DND-41 (cell line): ENCODE data around the gene RBM23.

Source experiments
- ATAC-seq: fragments of 200-7000 bp; cut with Tn5 transposase; 3 replicates; pipeline ENCODE4 v1.9.1; 2021; ENCODE audit warnings: low read depth; ENCODE audit not compliant: insufficient read depth
- DNase-seq: peaks from one replicate; pipeline ENCODE4 v3.0.0-alpha.2; 2020
- H2AFZ ChIP-seq: 2 replicates; pipeline ENCODE4 v1.6.0; 2012; ENCODE audit warnings: low read depth, low read length
- H3K27ac ChIP-seq: 2 replicates; pipeline ENCODE4 v1.5.1; 2012; ENCODE audit warnings: low read length, inconsistent platforms
- H3K27me3 ChIP-seq: fragments of 200-600 bp; sonication (generic); 2 replicates; pipeline ENCODE4 v1.6.0; 2012; ENCODE audit warnings: low read length, mild to moderate bottlenecking, inconsistent platforms; ENCODE audit not compliant: insufficient read depth, poor library complexity
- H3K36me3 ChIP-seq: 2 replicates; pipeline ENCODE4 v1.5.1; 2012; ENCODE audit warnings: low read length, inconsistent platforms; ENCODE audit not compliant: insufficient read depth
- H3K4me1 ChIP-seq: 2 replicates; pipeline ENCODE4 v1.5.1; 2012; ENCODE audit warnings: mild to moderate bottlenecking, low read length; ENCODE audit not compliant: insufficient read depth
- H3K4me2 ChIP-seq: 2 replicates; pipeline ENCODE4 v1.6.0; 2012; ENCODE audit warnings: mild to moderate bottlenecking, moderate library complexity, low read length, inconsistent platforms; ENCODE audit not compliant: insufficient read depth
- H3K4me3 ChIP-seq, 2 experiments: fragments of 200-600 bp in 1 of 2; shearing (Covaris generic) in 1 of 2; 2 replicates each; pipeline ENCODE4 v1.5.1; 2012 to 2016; ENCODE audit warnings: inconsistent platforms in 2 of 2, low read length in 2 of 2, mild to moderate bottlenecking in 2 of 2, low read depth in 1 of 2, moderate library complexity in 1 of 2
- H3K79me2 ChIP-seq: 2 replicates; pipeline ENCODE4 v1.6.0; 2012; ENCODE audit warnings: low read length, inconsistent platforms; ENCODE audit not compliant: insufficient read depth
- H3K9ac ChIP-seq: 2 replicates; pipeline ENCODE4 v1.6.0; 2012; ENCODE audit warnings: low read depth, mild to moderate bottlenecking, inconsistent platforms, low read length, moderate library complexity
- H3K9me3 ChIP-seq: 2 replicates; pipeline ENCODE4 v1.5.1; 2012; ENCODE audit warnings: low read length, moderate library complexity, mild to moderate bottlenecking, inconsistent platforms; ENCODE audit not compliant: insufficient read depth, severe bottlenecking
- H4K20me1 ChIP-seq: 2 replicates; pipeline ENCODE4 v1.6.0; 2012; ENCODE audit warnings: low read length; ENCODE audit not compliant: insufficient read depth
- EZH2 ChIP-seq: IDR thresholded peaks from 3 replicates; pipeline ENCODE4 v1.6.1; 2012; ENCODE audit warnings: borderline replicate concordance, low read depth, mild to moderate bottlenecking, moderate library complexity, low read length, inconsistent platforms; ENCODE audit not compliant: severe bottlenecking
- TF ChIP-seq, protein P1 (sequence below): IDR thresholded peaks from 2 replicates; pipeline ENCODE4 v1.5.1; 2012; ENCODE audit warnings: borderline replicate concordance, low read length, moderate library complexity, mild to moderate bottlenecking; ENCODE audit not compliant: poor library complexity, severe bottlenecking; ENCODE audit errors: extremely low read depth

Gene RBM23

DNA sequence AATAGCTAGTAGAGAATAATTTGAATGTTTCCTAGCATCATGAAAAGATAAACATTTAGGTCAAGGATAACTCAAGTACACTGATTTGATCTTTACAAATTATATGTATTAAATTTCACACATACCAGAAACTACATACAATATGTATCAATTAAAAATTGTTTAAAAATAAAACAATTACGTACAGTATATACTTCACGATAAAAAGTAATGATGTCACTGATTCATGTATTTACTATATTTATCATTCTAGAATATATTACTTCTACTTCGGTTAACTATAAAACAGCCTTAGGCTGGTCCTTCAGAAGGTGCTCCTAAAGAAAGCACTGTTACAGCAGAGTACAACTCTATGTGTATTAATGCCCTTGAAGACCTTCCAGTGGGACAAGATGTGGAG is 11.5 kb downstream of the RBM23 start:
- H3K36me3 ChIP-seq: peaks cover 90% of the 10 kb centered on the region
- H3K27me3 ChIP-seq: no peaks in the 10 kb centered on the region
- no peak for ATAC-seq

GRCh38 chr14:22906073-22906472 is 12.9 kb downstream of the RBM23 start:
- DNase-seq: no peak
- no peaks in the 10 kb centered on the region for H3K9me3 ChIP-seq
- no peak overlapping the region for H3K4me2 ChIP-seq
- no peak overlapping the region for H3K27ac ChIP-seq
- H3K36me3 ChIP-seq: peaks cover 95% of the 10 kb centered on the region
- H3K27me3 ChIP-seq: no peaks in the 10 kb centered on the region
- H3K4me1 ChIP-seq: no peaks in the 10 kb centered on the region
- H3K4me3 ChIP-seq: no peak overlapping the region
- H3K79me2 ChIP-seq: peaks cover 19% of the 10 kb centered on the region
- TF ChIP-seq, protein P1, sequence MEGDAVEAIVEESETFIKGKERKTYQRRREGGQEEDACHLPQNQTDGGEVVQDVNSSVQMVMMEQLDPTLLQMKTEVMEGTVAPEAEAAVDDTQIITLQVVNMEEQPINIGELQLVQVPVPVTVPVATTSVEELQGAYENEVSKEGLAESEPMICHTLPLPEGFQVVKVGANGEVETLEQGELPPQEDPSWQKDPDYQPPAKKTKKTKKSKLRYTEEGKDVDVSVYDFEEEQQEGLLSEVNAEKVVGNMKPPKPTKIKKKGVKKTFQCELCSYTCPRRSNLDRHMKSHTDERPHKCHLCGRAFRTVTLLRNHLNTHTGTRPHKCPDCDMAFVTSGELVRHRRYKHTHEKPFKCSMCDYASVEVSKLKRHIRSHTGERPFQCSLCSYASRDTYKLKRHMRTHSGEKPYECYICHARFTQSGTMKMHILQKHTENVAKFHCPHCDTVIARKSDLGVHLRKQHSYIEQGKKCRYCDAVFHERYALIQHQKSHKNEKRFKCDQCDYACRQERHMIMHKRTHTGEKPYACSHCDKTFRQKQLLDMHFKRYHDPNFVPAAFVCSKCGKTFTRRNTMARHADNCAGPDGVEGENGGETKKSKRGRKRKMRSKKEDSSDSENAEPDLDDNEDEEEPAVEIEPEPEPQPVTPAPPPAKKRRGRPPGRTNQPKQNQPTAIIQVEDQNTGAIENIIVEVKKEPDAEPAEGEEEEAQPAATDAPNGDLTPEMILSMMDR: no peak
- TF ChIP-seq EZH2: no peak
- no peak overlapping the region for H3K9ac ChIP-seq
- H4K20me1 ChIP-seq: peaks cover 7% of the 10 kb centered on the region
- no peak overlapping the region for H2AFZ ChIP-seq
- no peak for ATAC-seq

More for the DNA sequence above, 11.5 kb downstream of the RBM23 start:
- H3K4me1 ChIP-seq: no peaks in the 10 kb centered on the region
- no peak overlapping the region for H3K27ac ChIP-seq
- DNase-seq: no peak
- peaks cover 11% of the 10 kb centered on the region for H4K20me1 ChIP-seq
- H3K9me3 ChIP-seq: no peaks in the 10 kb centered on the region
- no peak overlapping the region for H3K4me3 ChIP-seq
- H3K4me2 ChIP-seq: no peak overlapping the region
- H3K79me2 ChIP-seq: peaks cover 33% of the 10 kb centered on the region
- no peak overlapping the region for H2AFZ ChIP-seq
- no peak for TF ChIP-seq EZH2
- TF ChIP-seq, protein P1: no peak
- H3K9ac ChIP-seq: no peak overlapping the region

DNA sequence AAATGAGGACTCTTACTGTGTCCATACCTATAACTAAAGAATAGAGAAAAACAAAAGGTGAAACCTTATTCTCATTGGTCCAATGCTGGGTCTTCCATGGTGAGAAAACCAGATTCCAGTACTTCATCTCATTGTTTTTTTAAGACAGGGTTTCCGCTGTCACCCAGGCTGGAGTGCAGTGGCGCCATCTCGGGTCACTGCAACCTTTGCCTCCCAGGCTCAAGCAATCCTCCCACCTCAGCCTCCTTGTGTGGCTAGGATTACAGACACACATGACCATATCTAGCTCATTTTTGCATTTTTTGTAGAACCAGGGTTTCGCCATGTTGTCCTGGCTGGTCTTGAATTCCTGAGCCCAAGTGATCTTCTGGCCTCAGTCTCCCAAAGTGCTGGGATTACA is 13.3 kb downstream of the RBM23 start:
- Histone ChIP-seq H2AFZ (no peak overlapping the region), H3K9me3 (no peaks in the 10 kb centered on the region), H3K27ac (no peak overlapping the region), H3K36me3 (peaks cover 96% of the 10 kb centered on the region), H3K27me3 (no peaks in the 10 kb centered on the region), H3K4me3 (no peak overlapping the region), H3K4me2 (no peak overlapping the region), H4K20me1 (peaks cover 10% of the 10 kb centered on the region), H3K4me1 (no peaks in the 10 kb centered on the region), H3K79me2 (peaks cover 15% of the 10 kb centered on the region), H3K9ac (no peak overlapping the region)
- ATAC-seq (no peak), DNase-seq (no peak)
- TF ChIP-seq EZH2: no peak
- TF ChIP-seq, protein P1: no peak

DNA sequence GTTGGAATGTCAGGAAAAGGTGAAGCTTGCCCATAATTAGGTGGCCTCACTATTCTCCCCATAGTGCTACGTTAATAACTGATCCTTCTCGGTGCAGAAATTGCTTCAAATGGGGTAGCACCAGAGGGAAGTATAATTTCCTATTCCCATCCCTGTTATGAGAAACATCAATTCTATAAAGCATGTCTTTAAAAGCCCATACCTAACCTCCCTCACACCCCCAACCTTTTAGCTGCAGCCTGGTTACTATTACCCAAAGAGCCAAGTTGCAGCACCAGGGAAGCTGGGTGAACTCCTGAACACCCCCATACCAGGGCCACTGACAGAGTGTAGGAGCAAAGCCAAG is 15.2 kb downstream of the RBM23 start:
- no peak overlapping the region for H3K9ac ChIP-seq
- ATAC-seq: no peak
- H3K79me2 ChIP-seq: peaks cover 2% of the 10 kb centered on the region; the same call in 1 of the 2 replicates
- no peak for DNase-seq
- H3K4me3 ChIP-seq: no peak overlapping the region
- H3K27ac ChIP-seq: no peak overlapping the region
- no peak overlapping the region for H2AFZ ChIP-seq
- no peak for TF ChIP-seq EZH2
- TF ChIP-seq, protein P1: no peak
- H3K27me3 ChIP-seq: no peaks in the 10 kb centered on the region
- H3K4me2 ChIP-seq: no peak overlapping the region
- H4K20me1 ChIP-seq: peaks cover 9% of the 10 kb centered on the region; the same call in 1 of the 2 replicates
- H3K36me3 ChIP-seq: peaks cover 96% of the 10 kb centered on the region
- H3K4me1 ChIP-seq: no peaks in the 10 kb centered on the region
- no peaks in the 10 kb centered on the region for H3K9me3 ChIP-seq
